NOMO-1 treated with DMSO at 0.1 percent for 48 hours (cell line): ENCODE measurements around the gene ERBB4.
"Not testable (repeated sequence)": the region's sequence is repeated elsewhere in the genome, so short reads cannot be mapped to it uniquely, and the experiment has no call there.

Experiments used
- DNase-seq: peaks from one replicate; lab custom pipeline; 2025; ENCODE audit not compliant: unreplicated experiment; lab: John Stamatoyannopoulos, UW

ERBB4 gene

DNA sequence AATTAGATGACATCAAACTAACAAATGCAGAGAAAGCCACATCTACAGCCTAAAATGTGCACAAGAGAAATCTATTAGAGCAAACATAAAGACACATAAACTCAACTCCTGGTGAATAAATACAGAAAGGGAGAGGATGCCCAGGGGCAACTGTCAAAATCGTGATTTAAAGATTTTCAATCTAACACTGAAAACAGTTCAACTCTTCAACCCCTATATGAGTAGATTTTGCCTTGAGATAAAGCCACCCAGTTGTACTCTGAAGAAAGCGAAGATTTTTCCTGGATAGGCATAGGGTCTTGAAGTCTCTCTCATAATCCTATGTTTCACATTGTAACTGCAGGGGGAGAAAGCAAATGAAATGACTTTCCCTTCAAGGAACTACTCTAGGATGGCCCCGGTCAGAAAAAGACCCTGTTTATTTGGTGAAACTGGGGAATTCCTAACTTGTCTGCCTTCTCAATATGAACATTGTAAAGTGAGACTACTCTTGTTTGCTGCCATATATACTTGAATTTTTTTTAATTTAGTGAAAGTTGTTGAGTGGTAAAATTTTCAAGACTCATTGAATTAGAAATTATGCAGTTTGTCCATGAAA is 226.7 kb downstream of the ERBB4 start:
- DNase-seq: no peak

- DNase-seq: no peak
These were observed 238.7 kb downstream of the ERBB4 start for GRCh38 chr2:212299943-212300342.

GRCh38 chr2:212299333-212299732 is 239.3 kb downstream of the ERBB4 start:
- DNase-seq: no peak

DNA sequence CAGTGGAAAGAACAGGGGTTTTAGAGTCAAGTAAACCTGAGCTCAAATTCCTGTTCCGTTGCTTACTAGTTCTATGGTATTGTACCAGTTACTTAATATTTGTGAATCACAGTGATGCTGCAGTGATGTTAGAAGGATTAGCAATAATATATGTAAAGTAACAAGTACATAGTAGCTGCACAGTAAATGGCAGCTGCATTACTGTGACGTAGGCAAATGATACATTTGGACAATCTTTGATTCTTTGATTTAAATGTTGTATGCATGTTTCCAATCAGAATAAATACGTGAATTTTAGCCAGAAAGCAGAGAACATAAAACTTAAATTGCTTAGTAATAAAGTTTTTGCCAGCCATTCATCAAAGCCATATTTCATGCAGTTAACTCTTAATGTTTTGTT is 243.0 kb downstream of the ERBB4 start:
- no peak for DNase-seq

- no peak for DNase-seq
These were observed 243.8 kb downstream of the ERBB4 start for GRCh38 chr2:212294816-212295215.

GRCh38 chr2:212289301-212289700 is 249.3 kb downstream of the ERBB4 start:
- no peak for DNase-seq

GRCh38 chr2:212288308-212288707 is 250.3 kb downstream of the ERBB4 start:
- no peak for DNase-seq

DNA sequence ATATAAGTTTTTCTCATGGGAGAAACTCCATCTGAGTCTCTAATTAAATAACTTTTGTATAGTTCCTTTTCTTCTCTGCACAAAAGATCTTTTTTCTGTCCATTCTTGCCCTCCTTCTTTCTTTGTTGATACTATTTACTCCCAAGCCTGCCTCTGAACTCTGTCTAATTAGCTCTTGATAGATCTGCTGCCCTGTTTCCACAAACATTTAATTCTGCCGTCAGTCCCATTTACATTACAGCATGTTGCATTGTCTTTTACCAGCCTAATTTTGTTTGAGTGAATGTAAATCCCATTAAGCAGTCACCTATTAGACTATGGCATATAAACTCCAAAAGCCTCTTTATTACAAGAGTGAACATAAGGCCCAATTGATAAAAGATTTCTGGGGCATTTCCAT is 254.4 kb downstream of the ERBB4 start:
- no peak for DNase-seq

DNA sequence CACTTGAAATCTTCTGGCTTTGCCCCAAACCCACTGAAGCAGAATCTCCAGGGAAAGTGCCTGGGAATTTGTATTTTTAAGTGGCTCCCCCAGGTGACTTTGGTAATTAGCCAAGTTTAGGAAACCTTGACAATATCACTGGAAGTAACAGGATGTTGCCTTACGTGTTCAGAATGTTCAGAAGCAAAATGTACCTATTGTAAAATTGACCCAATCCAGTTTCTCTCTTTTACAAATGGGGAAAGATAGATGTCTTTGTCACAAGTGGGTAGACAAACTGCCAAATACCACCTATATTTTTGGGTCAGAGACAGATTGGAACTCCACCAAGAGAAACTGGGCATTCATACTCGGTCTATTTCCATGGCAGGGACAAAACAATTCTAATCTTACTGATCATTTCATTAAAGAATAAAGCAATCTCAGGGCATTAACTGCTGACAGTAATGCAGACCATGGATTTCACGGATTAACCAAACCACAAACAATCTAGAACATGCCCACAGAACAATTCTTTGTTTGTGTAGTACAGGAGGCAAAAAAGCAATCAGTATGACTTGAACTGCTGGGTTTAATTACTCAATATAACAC is 255.8 kb downstream of the ERBB4 start:
- no peak for DNase-seq

- no peak for DNase-seq
These were observed 261.8 kb downstream of the ERBB4 start for GRCh38 chr2:212276813-212277212.

DNA sequence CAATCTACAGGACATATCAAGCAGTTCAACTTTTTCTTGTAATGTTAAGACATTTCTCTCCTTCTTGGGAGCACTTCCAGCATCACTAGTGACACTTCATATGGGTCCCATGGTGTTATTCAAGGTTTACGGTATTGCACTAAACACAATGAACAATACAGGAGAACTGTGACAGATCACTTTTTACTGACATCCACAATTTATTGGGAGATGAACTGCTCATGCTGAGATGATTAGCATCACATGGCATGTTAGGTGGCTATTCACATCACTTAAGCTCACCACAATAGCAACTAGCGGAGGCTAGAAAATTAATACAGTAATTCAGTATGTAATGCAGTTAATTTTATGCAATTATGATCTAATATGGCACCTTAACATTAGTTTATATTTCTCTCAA is 264.4 kb downstream of the ERBB4 start:
- DNase-seq: no peak

GRCh38 chr2:212271583-212271982 is 267.0 kb downstream of the ERBB4 start:
- DNase-seq: no peak

DNA sequence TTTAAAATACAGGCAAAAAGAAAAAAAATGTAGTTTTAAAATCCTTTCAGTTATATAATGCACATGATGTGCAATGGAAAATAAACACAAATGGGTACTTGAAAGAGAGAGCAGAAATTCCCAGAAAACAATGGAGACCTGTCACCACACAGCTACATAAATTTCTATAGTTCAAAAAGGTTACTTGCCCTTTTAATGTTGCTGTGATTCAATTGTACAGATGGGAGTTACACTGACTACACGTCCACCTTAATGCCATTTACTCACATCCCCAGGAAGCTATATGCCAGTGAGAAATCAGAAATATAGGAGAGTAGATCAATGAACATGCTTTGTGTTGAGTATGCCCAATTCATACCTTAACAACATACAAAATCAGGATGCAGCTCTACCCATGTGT is 269.6 kb downstream of the ERBB4 start:
- DNase-seq: no peak

- DNase-seq: no peak
These were observed 272.3 kb downstream of the ERBB4 start for GRCh38 chr2:212266297-212266696.

DNA sequence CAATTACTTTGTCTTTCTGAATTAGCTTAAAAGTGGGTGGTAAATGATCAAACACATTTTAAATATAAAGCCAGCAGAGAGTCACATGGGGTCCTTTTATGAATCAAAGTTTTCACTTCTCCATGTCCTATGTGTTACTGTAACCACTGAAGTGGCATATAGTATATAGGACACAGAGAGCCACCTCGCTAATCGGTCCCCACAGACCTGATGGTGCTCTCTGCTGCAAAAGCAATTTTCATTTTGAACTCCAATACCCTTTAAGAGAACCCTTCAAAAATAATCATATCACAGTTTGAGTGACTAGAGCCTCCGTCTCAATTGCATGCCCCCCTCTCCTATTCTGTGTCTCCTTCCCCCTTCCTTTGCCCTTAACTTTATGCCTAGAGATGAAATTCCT is 272.8 kb downstream of the ERBB4 start:
- no peak for DNase-seq

- DNase-seq: no peak
These were observed 274.4 kb downstream of the ERBB4 start for GRCh38 chr2:212264187-212264586.

GRCh38 chr2:212259226-212259625 is 279.4 kb downstream of the ERBB4 start:
- no peak for DNase-seq

DNA sequence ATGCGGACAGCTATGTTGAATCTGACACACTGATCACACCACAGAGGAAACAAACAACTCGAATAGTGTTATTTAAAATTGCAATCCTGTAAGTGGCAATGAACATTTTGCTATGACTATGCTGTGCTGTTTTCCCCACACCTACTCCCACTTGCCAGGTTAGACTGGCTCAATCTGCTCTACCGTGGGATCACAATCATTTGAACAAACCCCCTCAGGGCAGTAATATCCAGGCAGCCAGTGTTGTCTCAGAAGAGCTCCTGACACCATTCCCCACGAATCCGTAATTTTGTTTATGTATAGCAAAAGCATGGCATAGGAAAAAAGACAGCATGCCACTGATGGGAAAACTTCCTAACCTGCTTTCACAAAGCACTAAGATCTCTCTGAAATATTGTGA is 284.3 kb downstream of the ERBB4 start:
- no peak for DNase-seq

DNA sequence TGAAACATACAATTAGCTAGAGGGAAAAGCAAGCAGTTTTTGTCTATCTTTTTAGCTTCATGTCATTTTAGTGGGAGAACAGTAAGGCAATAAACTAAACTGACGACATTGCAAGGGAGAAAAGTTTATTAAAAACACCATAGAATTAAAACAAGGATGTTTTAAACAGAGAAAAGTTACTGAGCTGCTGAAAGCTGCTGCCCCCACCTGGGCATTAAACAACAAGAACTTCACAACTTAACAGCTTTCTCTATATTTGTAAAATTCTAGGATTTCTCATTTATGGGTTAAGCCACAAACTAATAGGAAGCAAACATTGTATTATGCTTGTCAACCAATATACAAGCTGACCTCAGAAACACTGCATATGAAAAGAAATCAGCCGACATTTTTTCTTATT is 289.2 kb downstream of the ERBB4 start:
- no peak for DNase-seq

- no peak for DNase-seq
These were observed 292.7 kb downstream of the ERBB4 start for GRCh38 chr2:212245880-212246279.

DNA sequence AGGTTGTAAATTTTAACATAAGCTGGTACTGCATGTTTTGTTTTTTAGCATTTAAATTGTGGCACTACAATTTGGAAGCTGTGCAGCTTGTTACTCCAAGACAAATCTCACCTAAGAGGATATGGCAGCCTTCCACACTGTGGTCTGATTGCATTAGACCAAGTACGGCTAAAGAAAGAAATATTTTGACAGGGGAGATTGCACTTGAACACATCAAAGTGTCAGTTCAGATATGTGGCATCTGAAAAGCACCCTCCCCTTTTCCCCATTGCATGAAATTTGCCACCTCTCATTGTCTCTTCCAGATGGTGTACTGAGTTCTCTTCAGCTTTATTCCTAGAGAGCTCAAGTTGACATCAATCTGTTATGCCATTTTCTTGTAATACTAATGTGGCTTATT is 295.9 kb downstream of the ERBB4 start:
- DNase-seq: no peak

DNA sequence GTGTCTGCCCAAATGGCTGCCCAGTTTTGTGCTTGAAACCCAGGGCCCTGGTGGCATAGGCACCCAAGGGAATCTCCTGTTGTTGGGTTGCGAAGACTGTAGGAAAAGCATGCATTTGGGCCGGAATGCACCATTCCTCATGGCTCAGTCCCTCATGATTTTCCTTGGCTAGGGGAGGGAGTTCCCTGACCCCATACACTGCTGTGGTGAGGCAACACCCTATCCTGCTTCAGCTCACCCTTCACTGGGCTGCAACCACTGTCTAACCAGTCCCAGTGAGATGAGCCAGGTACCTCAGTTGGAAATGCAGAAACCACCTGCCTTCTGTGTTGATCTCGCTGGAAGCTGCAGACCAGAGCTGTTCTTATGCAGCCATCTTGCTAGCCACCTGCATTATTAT is 300.4 kb downstream of the ERBB4 start:
- not testable (repeated sequence) for DNase-seq

- no peak for DNase-seq
These were observed 301.1 kb downstream of the ERBB4 start for GRCh38 chr2:212237350-212238095.
